GM12801 (cell line): ENCODE results near the gene PRM3.

Source experiments
- CTCF ChIP-seq: IDR thresholded peaks from one replicate; pipeline ENCODE4 v1.5.1; 2011; ENCODE audit warnings: control low read depth; ENCODE audit not compliant: insufficient read length; ENCODE audit errors: extremely low read depth

Gene PRM3

GRCh38 chr16:11264155-11264832 lies 9.1 kb downstream of the PRM3 start:
- no peak for TF ChIP-seq CTCF

GRCh38 chr16:11263737-11264136 lies 9.7 kb downstream of the PRM3 start:
- no peak for TF ChIP-seq CTCF

- TF ChIP-seq CTCF = no peak
These were observed 10.5 kb downstream of the PRM3 start for GRCh38 chr16:11262915-11263314.

GRCh38 chr16:11260596-11260966 lies 12.8 kb downstream of the PRM3 start:
- TF ChIP-seq CTCF = no peak

GRCh38 chr16:11259655-11260595 lies 13.5 kb downstream of the PRM3 start:
- TF ChIP-seq CTCF = no peak

GRCh38 chr16:11258553-11259492 lies 14.6 kb downstream of the PRM3 start:
- TF ChIP-seq CTCF = no peak
